ENCODE measurements around the gene PRR20G.

PRR20G gene

GRCh38 chr3:127262533-127262932, 25.3 kb downstream of the PRR20G start:
- no peak for DNase-seq

GRCh38 chr3:127261925-127262324, 25.9 kb downstream of the PRR20G start:
- DNase-seq, result no peak

- no peak for DNase-seq
Measured at GRCh38 chr3:127260826-127261555, 26.9 kb downstream of the PRR20G start.

- DNase-seq, result no peak
Measured at GRCh38 chr3:127260416-127260815, 27.4 kb downstream of the PRR20G start.

GRCh38 chr3:127259882-127260281, 28.0 kb downstream of the PRR20G start:
- no peak for DNase-seq

- DNase-seq, result no peak
Measured at GRCh38 chr3:127258733-127259132, 29.1 kb downstream of the PRR20G start.

GRCh38 chr3:127257351-127257750, 30.5 kb downstream of the PRR20G start:
- DNase-seq, result no peak

GRCh38 chr3:127256733-127257271, 31.0 kb downstream of the PRR20G start:
- DNase-seq, result no peak

- no peak for DNase-seq
Measured at GRCh38 chr3:127256138-127256537, 31.7 kb downstream of the PRR20G start.

GRCh38 chr3:127255516-127255915, 32.3 kb downstream of the PRR20G start:
- DNase-seq, result no peak

GRCh38 chr3:127254730-127255129, 33.1 kb downstream of the PRR20G start:
- DNase-seq, result no peak

GRCh38 chr3:127254033-127254644, 33.7 kb downstream of the PRR20G start:
- DNase-seq, result no peak

- DNase-seq, result no peak
Measured at GRCh38 chr3:127253491-127253890, 34.4 kb downstream of the PRR20G start.

GRCh38 chr3:127252446-127252845, 35.4 kb downstream of the PRR20G start:
- no peak for DNase-seq

- DNase-seq, result no peak
Measured at GRCh38 chr3:127250032-127250431, 37.8 kb downstream of the PRR20G start.

GRCh38 chr3:127247292-127247691, 40.6 kb downstream of the PRR20G start:
- no peak for DNase-seq

- no peak for DNase-seq
Measured at GRCh38 chr3:127238602-127239001, 49.2 kb downstream of the PRR20G start.

- no peak for DNase-seq
Measured at GRCh38 chr3:127237835-127238234, 50.0 kb downstream of the PRR20G start.

- DNase-seq, result no peak
Measured at GRCh38 chr3:127235706-127236105, 52.1 kb downstream of the PRR20G start.

GRCh38 chr3:127234778-127235177, 53.1 kb downstream of the PRR20G start:
- DNase-seq, result no peak
